Measurements from ENCODE around the gene ESPNL.

Gene ESPNL

GRCh38 chr2:238098901-238099713 lies 1.0 kb upstream of the ESPNL start:
- no peak overlapping the region for H3K4me3 ChIP-seq (ENCODE audit: low read length)
- no peak for DNase-seq (ENCODE audit: low read depth)
- no peak for TF ChIP-seq CTCF (conservative IDR thresholded peaks at IDR 0.05; ENCODE audit: low read depth, low read length)

- no peak for DNase-seq (ENCODE audit: low read depth)
- H3K4me3 ChIP-seq (ENCODE audit: low read length), result no peak overlapping the region
- no peak for TF ChIP-seq CTCF (conservative IDR thresholded peaks at IDR 0.05; ENCODE audit: low read depth, low read length)
Observed at GRCh38 chr2:238099714-238100048, 459 bp upstream of the ESPNL start.

DNA sequence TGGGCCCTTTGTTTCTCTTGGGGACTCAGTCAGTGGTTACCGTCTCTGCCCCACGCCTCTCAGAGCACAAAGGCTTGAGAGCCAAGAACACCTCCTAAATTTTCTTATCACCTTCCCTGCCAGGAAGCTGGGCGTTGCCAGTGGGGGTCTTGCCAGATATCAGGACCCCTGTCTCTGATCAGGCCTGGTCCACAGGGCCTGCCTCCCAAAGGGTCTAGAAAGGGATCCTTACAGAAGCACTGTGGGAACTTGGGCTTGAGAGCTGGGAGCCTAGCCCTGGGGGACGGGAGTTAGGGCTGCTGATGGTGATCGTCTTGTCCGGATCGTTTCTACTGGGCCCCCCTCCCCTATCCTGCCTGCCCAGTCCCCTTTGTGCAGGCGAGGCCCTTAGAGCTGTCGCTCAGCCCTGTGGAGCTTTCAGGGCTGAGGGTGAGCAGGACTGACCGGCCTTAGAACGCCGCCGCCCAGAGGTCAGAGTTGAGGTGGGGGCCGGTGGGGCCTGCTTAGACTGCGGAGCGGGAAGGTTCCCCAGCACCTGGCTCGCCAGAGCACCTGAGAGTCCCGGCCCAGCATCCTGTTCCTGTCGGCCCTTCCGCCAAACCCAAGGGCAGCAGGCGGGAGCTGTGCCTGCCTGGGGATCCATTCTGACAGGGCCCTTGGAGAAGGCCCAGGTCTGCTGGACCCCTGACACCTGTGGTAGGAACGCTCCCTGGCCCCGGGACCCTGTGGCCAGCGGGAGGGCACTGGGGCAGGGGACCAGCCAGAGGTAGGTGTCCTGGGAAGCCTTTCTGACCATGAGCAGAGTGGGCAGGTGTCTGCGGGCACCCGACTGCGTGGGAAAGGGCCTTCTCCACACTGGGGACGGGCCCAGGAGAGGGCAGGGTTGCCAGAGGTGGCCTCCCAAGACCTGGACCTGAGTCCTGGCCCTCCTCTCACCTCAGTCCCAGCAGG lies 956 bp downstream of the ESPNL start:
- TF ChIP-seq CTCF (conservative IDR thresholded peaks at IDR 0.05; ENCODE audit: low read depth, low read length), result no peak
- no peak overlapping the region for H3K4me3 ChIP-seq (ENCODE audit: low read length)
- no peak for DNase-seq (ENCODE audit: low read depth)

DNA sequence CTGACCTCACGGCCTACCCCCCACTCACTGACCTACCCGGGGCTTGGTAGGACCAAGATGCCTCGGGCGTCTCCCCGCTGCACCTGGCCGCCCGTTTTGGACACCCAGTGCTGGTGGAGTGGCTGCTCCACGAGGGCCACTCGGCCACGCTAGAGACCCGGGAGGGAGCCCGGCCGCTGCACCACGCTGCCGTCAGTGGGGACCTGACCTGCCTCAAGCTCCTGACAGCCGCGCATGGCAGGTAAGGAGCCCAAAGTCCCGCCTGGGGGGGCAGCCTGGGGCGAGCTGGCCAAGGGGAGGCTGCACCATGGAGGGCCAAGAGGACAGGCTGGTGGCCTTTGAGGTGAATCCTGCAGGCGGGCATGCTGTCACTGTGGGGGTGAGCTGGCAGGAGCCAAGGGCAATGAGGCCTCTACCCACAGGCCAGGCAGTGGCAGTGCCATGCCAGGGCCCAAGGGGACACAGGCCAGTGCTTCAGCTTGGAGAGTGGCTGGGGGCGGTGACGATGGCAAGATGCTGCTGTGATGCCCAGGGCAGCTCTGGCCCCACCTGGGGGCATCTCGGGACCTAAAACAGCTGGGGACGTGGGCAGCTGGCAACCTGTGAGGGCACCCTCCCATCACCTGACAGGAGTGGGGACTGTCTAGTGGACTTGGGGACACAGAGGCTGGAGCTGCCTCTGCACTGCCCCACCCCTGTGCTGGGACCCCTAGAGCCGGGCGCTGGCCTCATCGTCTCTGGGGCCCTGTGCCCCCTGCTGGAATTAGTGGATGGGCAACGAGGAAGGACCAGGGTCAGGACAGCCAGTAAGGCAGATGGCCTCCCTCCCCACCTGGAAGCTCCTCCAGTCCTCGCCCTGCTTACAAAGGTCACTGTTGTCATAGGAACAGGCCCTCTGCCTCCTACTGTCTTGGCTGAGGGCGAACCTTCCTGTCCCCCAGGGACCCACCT lies 2.0 kb downstream of the ESPNL start:
- no peak overlapping the region for H3K4me3 ChIP-seq (ENCODE audit: low read length)
- no peak for TF ChIP-seq CTCF (conservative IDR thresholded peaks at IDR 0.05; ENCODE audit: low read depth, low read length)
- DNase-seq (ENCODE audit: low read depth), result no peak

DNA sequence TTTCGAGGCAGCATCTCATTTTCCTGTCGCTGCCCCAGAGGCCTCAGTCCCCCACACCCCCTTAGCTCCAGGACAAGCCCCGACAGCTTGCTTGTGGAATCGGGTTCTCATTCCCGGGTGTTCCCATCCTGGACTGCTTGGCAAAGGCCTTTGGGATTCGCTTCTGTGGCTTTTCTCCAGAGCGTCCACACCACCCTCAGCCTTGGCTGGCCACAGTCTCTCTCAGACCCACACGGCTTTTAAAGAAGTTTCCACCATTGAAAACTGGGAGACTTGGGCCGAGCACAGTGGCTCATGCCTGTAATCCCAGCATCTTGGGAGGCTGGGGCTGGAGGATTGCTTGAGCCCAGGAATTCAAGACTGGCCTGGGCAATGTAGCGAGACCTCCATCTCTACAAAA lies 2.7 kb downstream of the ESPNL start:
- no peak for DNase-seq (ENCODE audit: low read depth)
- no peak for TF ChIP-seq CTCF (conservative IDR thresholded peaks at IDR 0.05; ENCODE audit: low read depth, low read length)
- no peak overlapping the region for H3K4me3 ChIP-seq (ENCODE audit: low read length)

- no peak for DNase-seq (ENCODE audit: low read depth)
- H3K4me3 ChIP-seq (ENCODE audit: low read length), result no peak overlapping the region
- TF ChIP-seq CTCF (conservative IDR thresholded peaks at IDR 0.05; ENCODE audit: low read depth, low read length), result no peak
Observed at GRCh38 chr2:238103465-238104225, 3.5 kb downstream of the ESPNL start.
